Measurements from ENCODE around the gene HBP1. TPM values are rescaled to one million over a fixed set of nuclear protein-coding genes. Genes with fewer than 3 reads are reported as not detected.

The HBP1 gene
- total and polyA plus RNA-seq, 2 of the 4 experiments (the other 2 are of a cell fraction): 27.1 to 69.9 TPM

DNA sequence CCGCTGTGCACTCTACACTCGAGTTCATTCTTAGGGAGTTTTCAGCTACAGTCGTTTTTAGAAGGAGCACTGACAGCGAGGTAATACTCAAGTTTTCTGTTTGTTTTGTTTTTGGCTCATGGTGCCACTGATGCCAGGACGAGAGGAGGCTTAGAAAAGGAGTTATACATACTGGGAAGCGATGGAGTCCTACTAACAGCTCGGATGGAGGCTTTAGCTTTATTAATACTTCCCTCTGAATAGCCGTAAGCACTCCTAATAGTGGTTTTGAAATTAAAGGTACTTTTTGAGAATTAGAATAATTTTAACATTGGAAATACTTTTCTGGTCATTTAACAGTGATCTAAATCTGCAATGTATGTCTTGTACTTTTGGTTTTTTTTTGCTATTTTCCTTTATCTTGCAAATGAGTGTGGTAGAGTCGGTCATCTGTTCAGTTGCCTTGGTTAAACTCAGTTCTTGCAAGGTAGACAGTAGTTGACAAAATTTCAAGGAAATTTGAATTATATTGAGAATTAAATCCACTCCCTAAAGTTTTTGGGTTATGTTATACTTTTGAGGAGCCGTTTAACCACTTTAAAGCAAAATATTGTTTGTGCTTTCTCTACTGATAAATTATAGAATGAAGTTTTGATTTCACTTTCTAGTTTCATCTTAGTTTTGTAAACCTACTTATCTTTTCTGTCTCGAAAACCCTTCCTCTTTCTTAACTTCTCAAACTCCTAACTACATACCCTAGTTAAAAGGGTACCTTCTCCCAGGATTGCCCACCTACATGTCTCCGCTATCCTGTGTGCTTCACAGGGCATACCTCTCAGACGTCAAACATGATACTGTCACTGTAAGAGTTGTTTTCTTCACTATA, 1.5 kb downstream of the HBP1 start:
- peaks cover 9 to 40% of the 10 kb centered on the region in 2 experiments for H3K79me1 ChIP-seq (ENCODE audit: low read depth in 1 of 2, low read length in 2 of 2)
- no CpG with 5 or more reads among the region's 13 CpGs for WGBS, 2 experiments (ENCODE audit: extremely low coverage in 2 of 2, insufficient read length in 1 of 2)
- peak overlapping the region; percentile 68 for H3K14ac ChIP-seq (replicated peaks; ENCODE audit: low read depth, low read length)
- ChIA-PET CTCF (no interaction called here), POLR2A (ENCODE audit: unreplicated experiment) (interaction anchor here (1.3 kb wide), 1 partner anchor 11 kb away, joined by 8 read pairs; no protein-coding TSS in a partner anchor)
- ATAC-seq (ENCODE audit: low read depth): no peak
- BruUV-seq (replicated peaks): TSS peak; percentile 54
- TF ChIP-seq, protein P1, sequence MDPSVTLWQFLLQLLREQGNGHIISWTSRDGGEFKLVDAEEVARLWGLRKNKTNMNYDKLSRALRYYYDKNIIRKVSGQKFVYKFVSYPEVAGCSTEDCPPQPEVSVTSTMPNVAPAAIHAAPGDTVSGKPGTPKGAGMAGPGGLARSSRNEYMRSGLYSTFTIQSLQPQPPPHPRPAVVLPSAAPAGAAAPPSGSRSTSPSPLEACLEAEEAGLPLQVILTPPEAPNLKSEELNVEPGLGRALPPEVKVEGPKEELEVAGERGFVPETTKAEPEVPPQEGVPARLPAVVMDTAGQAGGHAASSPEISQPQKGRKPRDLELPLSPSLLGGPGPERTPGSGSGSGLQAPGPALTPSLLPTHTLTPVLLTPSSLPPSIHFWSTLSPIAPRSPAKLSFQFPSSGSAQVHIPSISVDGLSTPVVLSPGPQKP (IDR thresholded peaks at IDR 0.05; ENCODE audit: borderline replicate concordance, low read depth, low read length): no peak
- TF ChIP-seq SMC3 (IDR thresholded peaks at IDR 0.05; ENCODE audit: low read depth, low read length): no peak
- TF ChIP-seq MXI1 (IDR thresholded peaks at IDR 0.05; ENCODE audit: borderline replicate concordance, low read depth, low read length): no peak
- TF ChIP-seq CEBPB (IDR thresholded peaks at IDR 0.05; ENCODE audit: low read depth, low read length): no peak
- no peak for TF ChIP-seq RAD21 (IDR thresholded peaks at IDR 0.05; ENCODE audit: low read length)
- no peak for TF ChIP-seq USF2 (IDR thresholded peaks at IDR 0.05; ENCODE audit: low read depth, low read length)
- TF ChIP-seq NFE2L2 (IDR thresholded peaks at IDR 0.05; ENCODE audit: low read depth, low read length): no peak
- TF ChIP-seq CHD1 (IDR thresholded peaks at IDR 0.05; ENCODE audit: low read depth, low read length): no peak
- TF ChIP-seq RCOR1 (IDR thresholded peaks at IDR 0.05; ENCODE audit: insufficient replicate concordance, low read length): no peak
- TF ChIP-seq, protein P2, sequence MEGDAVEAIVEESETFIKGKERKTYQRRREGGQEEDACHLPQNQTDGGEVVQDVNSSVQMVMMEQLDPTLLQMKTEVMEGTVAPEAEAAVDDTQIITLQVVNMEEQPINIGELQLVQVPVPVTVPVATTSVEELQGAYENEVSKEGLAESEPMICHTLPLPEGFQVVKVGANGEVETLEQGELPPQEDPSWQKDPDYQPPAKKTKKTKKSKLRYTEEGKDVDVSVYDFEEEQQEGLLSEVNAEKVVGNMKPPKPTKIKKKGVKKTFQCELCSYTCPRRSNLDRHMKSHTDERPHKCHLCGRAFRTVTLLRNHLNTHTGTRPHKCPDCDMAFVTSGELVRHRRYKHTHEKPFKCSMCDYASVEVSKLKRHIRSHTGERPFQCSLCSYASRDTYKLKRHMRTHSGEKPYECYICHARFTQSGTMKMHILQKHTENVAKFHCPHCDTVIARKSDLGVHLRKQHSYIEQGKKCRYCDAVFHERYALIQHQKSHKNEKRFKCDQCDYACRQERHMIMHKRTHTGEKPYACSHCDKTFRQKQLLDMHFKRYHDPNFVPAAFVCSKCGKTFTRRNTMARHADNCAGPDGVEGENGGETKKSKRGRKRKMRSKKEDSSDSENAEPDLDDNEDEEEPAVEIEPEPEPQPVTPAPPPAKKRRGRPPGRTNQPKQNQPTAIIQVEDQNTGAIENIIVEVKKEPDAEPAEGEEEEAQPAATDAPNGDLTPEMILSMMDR (conservative IDR thresholded peaks at IDR 0.05; ENCODE audit: low read depth, low read length): no peak
- no peak for TF ChIP-seq MAFK (IDR thresholded peaks at IDR 0.05; ENCODE audit: low read depth, low read length)
- TF ChIP-seq RFX5 (IDR thresholded peaks at IDR 0.05; ENCODE audit: low read depth, low read length): no peak
- DNase-seq: no peak
- dilution Hi-C loops (cut with HindIII; ENCODE audit: low sequenced_read_pairs, unreplicated experiment) (no loop called here), intact Hi-C loops (cut with micrococcal nuclease) (no loop called here), in situ Hi-C loops (cut with MboI; ENCODE audit: low sequenced_read_pairs) (no loop called here)
- H3K36me3 ChIP-seq (ENCODE audit: control insufficient read depth, insufficient read depth, low read length): peaks cover 3% of the 10 kb centered on the region
- no peak overlapping the region for H2AK5ac ChIP-seq (ENCODE audit: low read depth, low read length)
- no peaks in the 10 kb centered on the region for H3K27me3 ChIP-seq (ENCODE audit: control insufficient read depth, insufficient read depth, low read length)
- peak overlapping the region; percentile 8; the same call in 1 of the 3 replicates for H2BK15ac ChIP-seq (ENCODE audit: low read depth, low read length)
- H3K4me1 ChIP-seq (ENCODE audit: control insufficient read depth, insufficient read depth, low read length): peaks cover 3% of the 10 kb centered on the region; the same call in 1 of the 2 replicates
- peak overlapping the region; percentile 70 for H2BK5ac ChIP-seq (ENCODE audit: low read depth, low read length, poor library complexity, severe bottlenecking)
- H2AFZ ChIP-seq (replicated peaks; ENCODE audit: low read length, poor library complexity): peak overlapping the region; percentile 56
- H3K4ac ChIP-seq (ENCODE audit: low read depth, low read length): peak overlapping the region; percentile 78
- H4K8ac ChIP-seq (ENCODE audit: low read depth in 2 of 2, low read length in 2 of 2): no peak overlapping the region
- H3K56ac ChIP-seq (ENCODE audit: extremely low read depth, insufficient read depth, low read length): peak overlapping the region; percentile 13; the same call in 1 of the 2 replicates
- H3K4me2 ChIP-seq (ENCODE audit: low read depth, low read length): peak overlapping the region; percentile 85
- H3K18ac ChIP-seq (ENCODE audit: low read depth, low read length): peak overlapping the region; percentile 12; the same call in 1 of the 2 replicates
- no peak overlapping the region; the same call in 1 of the 2 replicates for H4K91ac ChIP-seq (ENCODE audit: insufficient read depth, low read depth, low read length)
- H4K5ac ChIP-seq (ENCODE audit: low read depth, low read length): no peak overlapping the region
- peak overlapping the region; percentile 77 for H3K23ac ChIP-seq (ENCODE audit: low read depth, low read length)
- H3K4me3 ChIP-seq (ENCODE audit: insufficient read depth, low read depth, low read length): peak overlapping the region; percentile 67
- no peak overlapping the region for H2BK20ac ChIP-seq (ENCODE audit: low read depth, low read length)
- peak overlapping the region; percentile 9 for H2BK120ac ChIP-seq (ENCODE audit: low read depth, low read length)
- H3K9me1 ChIP-seq (ENCODE audit: insufficient read depth, low read length): no peaks in the 10 kb centered on the region
- H2AK9ac ChIP-seq (replicated peaks; ENCODE audit: low read depth, low read length, poor library complexity): peak overlapping the region; percentile 0
- H3K9me3 ChIP-seq (ENCODE audit: control insufficient read depth, insufficient read depth, low read length): no peaks in the 10 kb centered on the region
- H4K20me1 ChIP-seq (ENCODE audit: insufficient read depth, low read length): peaks cover 32% of the 10 kb centered on the region
- H3K27ac ChIP-seq (ENCODE audit: insufficient read depth, low read length): peak overlapping the region; percentile 62
- peak overlapping the region; percentile 72 for H3K9ac ChIP-seq (ENCODE audit: low read depth, low read length)

All from IMR-90 (cell line).